ENCODE measurements around the gene RBSN.

GRCh38 chr3:15112011-15112410 is 13.1 kb upstream of the RBSN start:
- TF ChIP-seq, protein P1, sequence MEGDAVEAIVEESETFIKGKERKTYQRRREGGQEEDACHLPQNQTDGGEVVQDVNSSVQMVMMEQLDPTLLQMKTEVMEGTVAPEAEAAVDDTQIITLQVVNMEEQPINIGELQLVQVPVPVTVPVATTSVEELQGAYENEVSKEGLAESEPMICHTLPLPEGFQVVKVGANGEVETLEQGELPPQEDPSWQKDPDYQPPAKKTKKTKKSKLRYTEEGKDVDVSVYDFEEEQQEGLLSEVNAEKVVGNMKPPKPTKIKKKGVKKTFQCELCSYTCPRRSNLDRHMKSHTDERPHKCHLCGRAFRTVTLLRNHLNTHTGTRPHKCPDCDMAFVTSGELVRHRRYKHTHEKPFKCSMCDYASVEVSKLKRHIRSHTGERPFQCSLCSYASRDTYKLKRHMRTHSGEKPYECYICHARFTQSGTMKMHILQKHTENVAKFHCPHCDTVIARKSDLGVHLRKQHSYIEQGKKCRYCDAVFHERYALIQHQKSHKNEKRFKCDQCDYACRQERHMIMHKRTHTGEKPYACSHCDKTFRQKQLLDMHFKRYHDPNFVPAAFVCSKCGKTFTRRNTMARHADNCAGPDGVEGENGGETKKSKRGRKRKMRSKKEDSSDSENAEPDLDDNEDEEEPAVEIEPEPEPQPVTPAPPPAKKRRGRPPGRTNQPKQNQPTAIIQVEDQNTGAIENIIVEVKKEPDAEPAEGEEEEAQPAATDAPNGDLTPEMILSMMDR (IDR thresholded peaks at IDR 0.05; ENCODE audit: insufficient read depth, low read length): no peak
- TF ChIP-seq, protein P2, sequence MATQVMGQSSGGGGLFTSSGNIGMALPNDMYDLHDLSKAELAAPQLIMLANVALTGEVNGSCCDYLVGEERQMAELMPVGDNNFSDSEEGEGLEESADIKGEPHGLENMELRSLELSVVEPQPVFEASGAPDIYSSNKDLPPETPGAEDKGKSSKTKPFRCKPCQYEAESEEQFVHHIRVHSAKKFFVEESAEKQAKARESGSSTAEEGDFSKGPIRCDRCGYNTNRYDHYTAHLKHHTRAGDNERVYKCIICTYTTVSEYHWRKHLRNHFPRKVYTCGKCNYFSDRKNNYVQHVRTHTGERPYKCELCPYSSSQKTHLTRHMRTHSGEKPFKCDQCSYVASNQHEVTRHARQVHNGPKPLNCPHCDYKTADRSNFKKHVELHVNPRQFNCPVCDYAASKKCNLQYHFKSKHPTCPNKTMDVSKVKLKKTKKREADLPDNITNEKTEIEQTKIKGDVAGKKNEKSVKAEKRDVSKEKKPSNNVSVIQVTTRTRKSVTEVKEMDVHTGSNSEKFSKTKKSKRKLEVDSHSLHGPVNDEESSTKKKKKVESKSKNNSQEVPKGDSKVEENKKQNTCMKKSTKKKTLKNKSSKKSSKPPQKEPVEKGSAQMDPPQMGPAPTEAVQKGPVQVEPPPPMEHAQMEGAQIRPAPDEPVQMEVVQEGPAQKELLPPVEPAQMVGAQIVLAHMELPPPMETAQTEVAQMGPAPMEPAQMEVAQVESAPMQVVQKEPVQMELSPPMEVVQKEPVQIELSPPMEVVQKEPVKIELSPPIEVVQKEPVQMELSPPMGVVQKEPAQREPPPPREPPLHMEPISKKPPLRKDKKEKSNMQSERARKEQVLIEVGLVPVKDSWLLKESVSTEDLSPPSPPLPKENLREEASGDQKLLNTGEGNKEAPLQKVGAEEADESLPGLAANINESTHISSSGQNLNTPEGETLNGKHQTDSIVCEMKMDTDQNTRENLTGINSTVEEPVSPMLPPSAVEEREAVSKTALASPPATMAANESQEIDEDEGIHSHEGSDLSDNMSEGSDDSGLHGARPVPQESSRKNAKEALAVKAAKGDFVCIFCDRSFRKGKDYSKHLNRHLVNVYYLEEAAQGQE (IDR thresholded peaks at IDR 0.05; ENCODE audit: insufficient replicate concordance, low read depth): no peak
- no peak for TF ChIP-seq POLR2AphosphoS5 (IDR thresholded peaks at IDR 0.05; ENCODE audit: low read depth)
- no peak for TF ChIP-seq GABPA (IDR thresholded peaks at IDR 0.05; ENCODE audit: low read depth)
- no peak for TF ChIP-seq SPI1 (IDR thresholded peaks at IDR 0.05; ENCODE audit: borderline replicate concordance, low read depth)
